Right lobe of liver (tissue), 4 donors: ENCODE measurements around the gene TBPL1.

ENCODE experiments used
- CTCF ChIP-seq, 4 donors: fragments of 200-600 bp in 3 of 4; fragments of 450-650 bp in 1 of 4; IDR thresholded peaks; one replicate each; pipeline versions ENCODE4 v1.5.1 to v1.8.0; 2016 to 2022; ENCODE audit warnings: antibody characterized with exemption in 4 of 4, mild to moderate bottlenecking in 2 of 4
- POLR2A ChIP-seq: fragments of 450-650 bp; IDR thresholded peaks from one replicate; pipeline ENCODE4 v1.6.1; 2017; ENCODE audit warnings: antibody characterized with exemption, mild to moderate bottlenecking
- donor health status: DM: no; HTN: no; CAD: no.
- donor health status: DM: no; HTN: no; CAD: no.
- donor health status: DM: no; HTN: yes; CAD: no.

DNA sequence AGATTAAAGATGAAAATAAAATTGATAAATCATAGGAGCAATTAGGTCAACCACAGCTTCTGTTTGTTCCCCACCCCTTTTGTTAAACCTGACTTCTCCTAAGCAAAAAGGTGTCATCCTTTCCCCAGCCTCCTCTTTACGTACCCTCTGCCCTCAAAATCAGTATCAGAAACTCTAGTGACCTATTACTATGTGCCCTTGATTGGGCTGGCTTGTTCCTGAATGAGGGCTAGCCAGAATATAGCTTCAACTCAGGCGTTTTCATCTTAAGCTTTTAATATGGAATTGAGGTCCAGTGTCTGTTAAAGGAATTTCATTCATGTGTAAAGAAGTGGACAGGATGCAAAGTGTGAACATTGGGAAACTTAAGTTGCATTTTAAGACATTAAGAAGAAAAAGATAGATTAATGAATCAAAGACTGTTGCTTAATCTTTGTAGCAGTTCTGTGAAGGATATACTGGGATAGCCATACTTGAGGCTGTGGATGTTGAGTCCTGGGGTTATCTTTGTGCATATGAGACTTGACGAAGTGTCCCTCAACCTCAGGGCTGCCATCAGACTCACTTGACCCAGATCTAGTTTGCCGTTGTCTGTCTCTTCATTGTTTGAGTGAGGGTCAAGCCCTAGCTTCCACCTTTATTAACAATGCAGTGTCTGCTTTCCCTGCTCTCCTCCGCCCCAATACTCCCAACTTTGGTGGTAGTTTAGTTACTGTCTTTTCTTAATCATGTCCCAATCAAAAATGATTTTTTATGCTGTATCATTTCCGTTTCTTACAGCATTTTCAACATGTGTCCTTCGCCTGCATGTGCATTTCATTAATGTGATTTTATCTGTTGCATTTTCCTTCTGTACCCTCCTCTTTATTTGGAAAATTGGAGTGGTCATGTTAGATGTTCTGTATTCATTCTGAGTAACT lies 1.9 kb downstream of the TBPL1 start:
- TF ChIP-seq POLR2A (no peak), CTCF (IDR thresholded peaks at IDR 0.05) (no peak)
